Measurements from ENCODE around the gene CC2D1B.
A peak's percentile ranks its signal among the peaks of the same experiment; 100 is the strongest.

Gene CC2D1B

DNA sequence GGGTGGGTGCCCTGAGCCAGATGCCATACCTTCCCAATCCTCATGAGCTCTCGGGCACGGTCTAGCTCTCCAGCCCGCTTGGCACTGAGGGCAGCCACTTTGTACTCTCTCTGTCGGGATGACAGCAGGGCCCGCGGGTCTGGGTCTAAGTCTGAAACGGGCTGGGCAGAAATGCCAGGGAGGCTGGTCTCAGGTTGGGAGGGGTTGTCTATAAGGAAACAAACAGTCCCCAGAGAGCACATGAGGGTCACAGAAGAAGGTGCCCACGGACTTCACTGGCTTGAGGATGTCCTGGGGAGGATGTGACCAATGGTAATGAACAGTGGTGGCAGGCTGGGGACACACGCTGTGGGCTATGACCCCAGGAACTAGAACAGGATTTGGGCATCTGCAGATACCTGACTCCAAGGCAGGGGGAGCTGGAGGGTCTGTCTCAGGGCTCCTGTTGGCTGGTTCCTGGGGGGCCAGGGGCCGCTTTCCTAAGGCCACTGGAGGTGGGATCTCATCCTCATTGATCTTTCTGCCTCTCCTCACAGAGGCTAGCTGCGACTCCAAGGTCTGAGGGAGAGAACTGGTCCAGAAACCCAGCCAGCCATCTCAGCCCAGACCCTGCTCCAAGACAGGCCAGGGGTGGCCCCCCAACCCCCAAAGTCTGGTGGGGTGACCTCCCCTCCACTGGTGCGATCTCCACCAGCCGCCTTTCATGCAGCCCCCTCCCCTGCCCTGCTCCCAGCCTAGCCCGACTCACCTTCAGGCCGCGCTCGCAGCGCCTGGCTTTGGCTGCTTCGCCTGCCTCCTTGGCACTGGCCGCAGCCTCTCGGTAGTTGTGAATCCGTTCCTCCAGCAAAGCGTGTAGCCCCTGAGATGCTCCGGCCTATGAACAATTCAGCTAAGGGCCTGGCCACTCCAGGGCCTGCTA is 6.1 kb downstream of the CC2D1B start:
- no peak for DNase-seq

DNA sequence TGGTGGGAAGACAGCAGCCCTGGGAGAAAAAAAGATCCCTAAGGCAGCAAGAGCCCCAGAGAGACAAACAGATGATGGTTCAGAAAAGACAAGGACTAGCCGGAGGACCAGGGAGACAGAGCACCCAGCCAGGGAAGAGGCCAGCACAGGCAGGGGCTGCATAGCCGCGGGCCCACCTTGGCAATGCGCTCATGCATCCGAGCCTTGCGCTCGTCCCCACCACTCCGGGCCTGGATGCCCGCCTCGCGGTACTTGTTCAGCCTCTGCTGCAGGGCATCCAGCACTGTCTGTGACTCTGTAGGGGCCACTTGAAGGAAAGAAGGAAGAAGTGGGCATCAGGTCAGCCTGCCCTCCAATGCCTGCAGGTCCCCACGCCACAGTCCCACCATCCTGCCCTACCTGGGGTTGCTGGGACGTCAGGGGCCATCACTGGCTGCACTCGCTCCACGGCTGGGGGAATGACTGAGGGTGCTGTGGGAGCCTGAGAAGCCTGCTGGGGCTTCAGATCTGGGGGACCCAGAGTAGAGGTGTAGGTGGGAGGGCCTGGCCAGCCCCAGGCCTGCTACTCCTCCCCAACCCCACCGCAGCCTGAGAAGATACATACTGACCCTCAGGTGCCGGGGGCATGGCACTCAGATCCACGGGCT is 7.0 kb downstream of the CC2D1B start:
- DNase-seq, result no peak

DNA sequence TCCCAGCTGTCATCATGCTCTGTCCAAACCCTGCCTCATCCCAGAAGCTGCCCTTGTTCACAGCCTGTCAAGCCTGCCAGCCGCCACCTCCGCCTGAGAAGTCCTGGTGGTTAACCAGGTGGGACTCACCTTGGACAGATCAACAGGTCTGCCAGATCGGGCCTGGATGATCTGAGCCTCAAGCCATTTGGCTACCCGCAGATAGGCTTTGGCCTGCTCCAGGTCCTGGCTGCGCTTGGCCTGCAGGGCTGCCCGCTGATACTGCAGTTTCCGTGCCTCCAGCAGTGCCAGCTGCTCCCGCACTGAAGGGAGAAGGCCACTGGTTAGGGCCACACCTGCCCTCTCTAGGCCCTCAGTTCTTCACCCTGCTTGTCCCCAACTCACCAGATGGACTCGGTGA is 8.6 kb downstream of the CC2D1B start:
- no peak for DNase-seq

DNA sequence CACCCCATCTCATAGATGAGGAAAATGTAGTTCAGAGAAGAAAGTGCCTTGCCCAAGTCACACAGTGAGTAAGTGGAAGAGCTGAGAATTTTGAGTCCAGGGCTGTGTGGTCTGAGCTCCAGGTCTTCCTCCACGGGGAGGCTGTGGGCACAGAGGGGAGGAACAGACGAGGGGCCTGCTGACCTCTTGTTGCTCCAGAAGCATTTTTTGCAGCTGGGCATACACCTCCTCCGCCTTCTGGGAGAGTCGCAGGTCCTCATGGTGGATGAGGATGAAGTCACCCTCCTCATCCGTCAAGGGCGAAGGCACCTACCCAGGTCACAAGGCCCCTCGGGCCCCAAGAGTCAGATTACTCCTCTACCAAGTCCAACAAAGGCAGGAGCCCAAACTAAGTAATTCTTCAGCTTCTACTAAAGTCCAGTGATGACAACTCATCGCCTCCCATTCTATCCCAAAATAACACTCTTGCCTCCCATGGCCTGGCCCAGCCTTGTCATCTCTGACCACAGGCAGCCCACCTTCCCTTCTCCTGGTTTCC is 9.1 kb downstream of the CC2D1B start:
- DNase-seq, result no peak

DNA sequence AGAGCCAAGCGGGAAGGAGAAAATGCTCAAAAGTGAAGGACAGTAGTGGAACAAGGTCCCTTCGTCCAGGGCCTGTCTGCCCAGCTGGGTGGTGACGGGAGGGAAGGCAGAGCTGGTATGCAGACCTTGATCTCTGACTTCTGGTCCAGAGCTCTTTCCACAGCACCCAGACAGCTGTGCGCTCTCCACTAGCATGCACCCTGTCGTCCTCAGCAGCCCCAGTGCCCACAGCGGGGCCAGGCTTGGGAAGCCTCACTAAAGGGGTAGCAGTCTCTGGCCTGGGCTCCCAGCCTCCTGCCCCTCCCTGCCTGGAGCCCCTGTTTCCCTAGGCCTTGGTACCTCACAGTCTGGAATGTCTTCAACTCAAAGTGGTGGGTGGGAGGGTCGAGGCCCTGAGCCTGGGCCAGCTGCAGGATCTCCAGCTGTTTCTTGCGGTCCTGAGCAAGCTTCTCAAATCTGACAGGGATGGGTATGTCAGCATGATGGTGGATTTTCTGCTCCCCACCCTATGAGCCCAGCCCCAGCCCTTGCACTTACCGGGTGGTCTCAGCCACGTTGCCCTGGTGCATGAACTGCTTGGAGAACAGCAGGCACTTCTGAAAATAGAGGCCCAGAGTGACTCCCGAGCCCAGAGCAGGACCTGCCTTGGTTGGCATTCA is 10.0 kb downstream of the CC2D1B start:
- DNase-seq, result no peak

DNA sequence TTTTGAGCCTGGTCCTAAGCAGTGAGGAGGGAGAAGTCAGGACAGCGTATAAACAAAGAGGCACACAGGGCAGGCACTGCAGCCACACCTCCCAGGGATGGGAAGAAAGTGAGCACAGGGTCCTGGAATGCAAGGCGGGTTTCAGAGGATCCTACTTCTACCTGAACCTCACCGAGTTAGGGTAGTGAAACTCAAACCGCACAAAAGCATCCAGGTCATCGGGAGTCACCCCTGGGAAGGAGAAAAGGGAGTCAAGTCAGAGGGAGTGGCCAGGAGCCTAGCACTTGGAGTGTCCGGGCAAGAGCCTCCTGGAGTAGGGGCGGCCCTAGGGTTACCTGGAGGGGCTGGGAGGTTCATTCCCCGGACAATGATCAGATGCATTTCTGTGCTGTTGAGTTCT is 10.6 kb downstream of the CC2D1B start:
- no peak for DNase-seq

DNA sequence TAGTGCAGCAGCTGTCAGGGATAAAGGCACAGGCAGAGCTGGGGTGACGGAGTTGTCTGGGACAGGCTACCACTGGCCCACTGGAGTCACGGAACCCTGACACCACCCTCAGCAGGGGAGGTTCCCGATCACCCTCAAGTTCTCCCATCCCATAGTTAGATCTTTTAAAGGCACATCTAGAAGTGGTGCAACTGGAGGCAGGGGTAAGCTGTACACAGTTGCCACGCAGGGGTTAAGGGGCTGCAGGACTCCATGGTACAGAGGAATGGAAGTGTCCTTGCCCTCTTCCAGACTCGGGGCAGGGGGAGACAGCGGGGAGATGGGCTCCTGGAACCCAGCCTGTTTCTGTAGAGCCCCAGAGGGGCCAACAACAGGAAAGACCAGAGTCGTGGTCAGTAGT is 13.3 kb downstream of the CC2D1B start:
- no peak for DNase-seq

DNA sequence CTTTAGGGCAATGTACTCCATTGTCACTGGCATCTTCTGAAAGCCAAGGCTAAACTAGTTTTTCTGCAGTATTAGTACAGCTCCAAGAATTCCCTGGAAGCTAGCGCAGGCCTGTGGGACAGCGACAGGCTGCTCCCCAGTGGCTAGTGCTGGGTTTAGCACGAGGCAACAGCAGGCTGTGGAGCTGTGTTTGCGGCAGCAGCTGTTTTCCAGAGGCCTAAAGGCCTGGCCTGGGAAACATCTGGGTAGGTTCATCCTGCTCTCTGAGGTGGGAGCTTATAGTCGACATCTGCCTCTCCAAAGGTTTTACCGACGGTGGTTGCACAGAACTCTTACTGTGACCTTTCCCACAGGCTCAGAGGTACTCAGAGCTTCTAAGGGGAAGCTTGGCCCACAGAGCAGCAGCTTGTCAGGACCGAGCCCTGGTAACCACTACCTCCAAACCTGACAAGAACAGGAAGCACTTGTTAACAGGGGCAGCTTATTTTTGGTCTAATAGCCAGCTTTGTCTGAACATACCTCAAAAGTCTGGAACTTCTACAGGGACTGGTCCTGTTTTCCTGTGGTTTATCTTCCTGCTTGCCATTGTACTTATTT is 17.2 kb downstream of the CC2D1B start:
- DNase-seq, result peak; percentile 49

DNA sequence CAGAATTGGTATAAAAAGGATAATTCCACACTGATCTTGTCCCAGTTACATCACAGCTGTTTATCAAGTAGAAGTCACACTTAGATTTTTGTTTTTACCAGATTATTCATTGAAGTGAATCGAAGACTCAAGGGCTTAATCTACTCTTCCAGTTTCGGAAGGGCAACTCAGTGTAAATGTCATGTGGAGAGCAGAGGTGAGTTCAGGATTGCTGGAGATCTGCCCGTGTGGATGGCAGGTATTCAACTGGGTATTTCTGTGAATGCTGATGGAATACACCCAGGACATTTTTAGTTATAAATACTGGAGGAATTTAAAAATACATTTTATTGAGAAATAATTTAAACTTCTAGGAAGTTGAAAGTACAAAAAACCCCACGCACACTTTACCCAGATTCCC is 19.4 kb downstream of the CC2D1B start:
- DNase-seq, result no peak

DNA sequence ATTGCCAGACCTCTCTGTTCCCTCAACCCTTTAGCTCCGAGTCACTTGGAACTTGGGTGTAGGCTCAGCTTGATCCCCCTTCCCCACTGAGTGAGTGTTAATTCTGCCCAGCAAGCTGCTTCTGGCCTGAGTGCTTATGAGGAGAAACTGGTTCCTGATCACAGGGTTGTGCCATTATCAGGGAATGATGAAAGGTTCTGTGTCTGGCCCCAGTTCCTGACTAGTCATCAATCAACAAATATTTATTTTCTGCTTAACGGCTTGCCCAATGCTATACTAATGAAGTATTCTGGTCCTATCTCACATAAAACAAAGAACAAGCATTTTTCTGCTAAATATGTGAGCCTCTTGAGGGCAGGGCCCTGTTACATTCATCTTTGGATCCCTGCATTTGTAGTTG is 20.8 kb downstream of the CC2D1B start:
- DNase-seq, result no peak

DNA sequence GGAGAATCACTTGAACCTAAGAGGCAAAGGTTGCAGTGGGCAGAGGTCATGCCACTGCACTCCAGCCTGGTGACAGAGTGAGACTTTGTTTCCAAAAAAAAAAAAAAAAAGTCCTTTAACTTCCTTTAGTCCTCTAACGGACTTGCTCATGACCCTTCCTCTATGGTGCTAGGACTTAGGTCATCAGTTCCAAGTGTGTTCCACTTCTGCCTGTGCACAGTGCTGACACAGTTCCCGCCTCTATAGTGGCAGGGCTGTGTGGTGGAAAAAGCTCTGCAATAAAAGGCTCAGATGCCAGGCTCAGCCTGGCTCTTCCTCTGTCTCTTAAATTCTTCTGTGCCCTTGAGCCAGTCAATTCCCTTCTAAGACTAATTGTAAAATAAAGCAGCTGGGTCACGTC is 22.0 kb downstream of the CC2D1B start:
- DNase-seq, result no peak

DNA sequence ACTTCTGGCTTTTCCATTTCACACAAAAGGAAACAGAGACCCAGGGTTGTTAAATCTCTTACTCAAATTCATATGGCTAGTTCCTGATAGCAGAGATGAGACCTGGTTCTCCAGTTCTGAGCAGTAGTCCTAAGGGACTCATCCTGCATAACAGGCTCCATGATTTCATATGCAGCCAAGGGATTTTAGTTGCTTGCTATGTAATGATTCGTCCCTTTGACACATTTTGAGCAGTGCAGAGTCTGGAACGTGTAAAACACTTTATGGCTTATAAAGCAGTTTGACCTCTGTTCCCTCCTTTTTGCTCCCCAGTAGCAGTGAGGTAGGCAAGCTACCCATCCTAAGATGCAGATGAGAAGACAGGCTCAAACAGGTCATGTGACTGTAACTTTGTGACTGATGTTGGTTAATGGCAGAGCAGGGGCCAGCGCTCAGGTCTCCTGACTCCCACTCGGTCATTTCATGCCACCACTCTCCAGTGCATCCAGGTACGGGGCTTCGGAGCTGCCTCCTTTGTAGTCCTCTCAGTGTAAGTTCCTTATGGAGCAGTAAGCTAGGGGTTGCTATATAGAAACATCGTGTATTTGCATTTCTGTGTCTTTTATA is 24.2 kb downstream of the CC2D1B start:
- no peak for DNase-seq

DNA sequence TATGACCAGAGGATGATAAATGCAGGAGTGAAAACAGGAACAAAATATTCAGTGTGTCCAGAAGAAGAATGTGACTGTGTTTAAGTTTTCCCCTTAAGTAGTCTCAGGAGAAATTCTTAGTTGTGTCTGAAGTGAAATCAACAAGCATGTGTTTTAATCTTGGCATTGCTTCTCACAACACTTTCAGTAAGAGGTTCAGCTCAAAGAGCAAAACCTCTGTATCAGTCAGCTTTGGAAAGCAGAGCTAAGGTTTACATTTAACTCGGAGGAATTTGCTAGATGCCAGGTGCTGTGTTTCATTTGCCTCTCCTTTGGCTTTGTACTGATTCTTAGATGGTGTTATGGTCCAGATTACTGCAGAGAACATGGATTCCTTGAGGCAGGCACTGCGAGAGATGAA is 28.6 kb downstream of the CC2D1B start:
- DNase-seq, result no peak

DNA sequence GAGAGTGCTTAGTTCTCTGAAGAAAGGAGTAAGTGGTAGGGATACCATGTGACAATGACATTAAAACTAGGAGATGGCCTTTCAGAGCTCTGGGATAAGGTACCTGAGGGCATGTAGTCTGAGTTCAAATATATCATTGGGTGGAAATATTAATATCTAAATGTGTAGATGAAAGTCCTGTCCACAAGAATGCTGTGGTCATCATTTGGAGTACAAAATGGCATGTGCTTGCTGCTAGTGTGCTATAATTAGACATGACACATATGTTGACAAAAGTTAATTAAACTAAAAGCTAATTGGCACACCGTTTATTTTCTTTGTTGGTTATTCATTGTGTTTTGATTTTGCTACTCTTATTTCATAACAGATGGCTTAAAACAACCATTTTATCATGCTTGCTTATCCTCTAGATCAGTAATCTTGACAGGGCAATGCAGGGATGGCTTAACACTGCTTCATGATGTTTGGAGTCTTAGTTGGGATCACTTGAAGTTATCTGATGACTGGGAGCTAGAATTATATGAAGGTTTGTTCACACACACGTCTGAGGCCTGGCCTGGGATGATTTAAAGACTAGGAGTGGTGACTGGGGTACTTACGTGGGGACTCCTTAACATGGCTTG is 31.0 kb downstream of the CC2D1B start:
- no peak for DNase-seq

DNA sequence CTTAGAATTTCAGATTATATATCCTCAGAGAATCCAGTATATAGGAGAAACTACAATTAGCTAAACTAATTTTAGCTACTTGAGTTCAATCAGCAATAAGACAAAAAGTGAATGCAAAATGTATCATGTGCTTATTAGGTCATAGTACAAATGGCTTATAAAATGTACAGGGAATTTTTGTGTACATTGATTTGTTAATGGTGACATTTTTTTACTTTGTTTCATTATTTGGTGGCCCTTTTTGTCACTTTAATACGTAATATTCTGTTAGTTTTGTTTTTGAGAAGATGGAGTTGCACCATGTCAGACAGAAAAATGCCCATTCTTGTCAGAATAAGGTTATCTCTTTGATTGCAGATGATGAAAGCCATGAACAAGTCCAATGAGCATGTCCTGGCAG is 33.6 kb downstream of the CC2D1B start:
- DNase-seq, result no peak

DNA sequence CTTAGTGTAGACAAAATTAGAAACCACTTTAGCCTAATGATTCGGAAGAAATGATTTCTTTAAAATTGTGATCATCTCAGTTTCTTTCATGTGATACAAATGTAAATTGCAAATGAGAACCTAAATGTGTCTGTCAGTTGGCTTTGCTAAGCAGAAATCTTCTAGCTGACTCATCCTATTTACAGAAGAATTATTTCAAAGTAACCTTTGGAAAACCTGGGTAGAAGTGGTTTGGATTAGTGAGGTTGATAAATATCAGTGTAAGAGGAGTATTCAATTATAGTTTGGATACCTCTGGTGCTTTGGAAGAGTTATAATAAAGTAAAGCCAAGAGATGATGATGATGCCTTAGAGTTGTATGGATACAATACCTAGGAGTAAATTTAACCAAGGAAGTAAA is 37.4 kb downstream of the CC2D1B start:
- no peak for DNase-seq

DNA sequence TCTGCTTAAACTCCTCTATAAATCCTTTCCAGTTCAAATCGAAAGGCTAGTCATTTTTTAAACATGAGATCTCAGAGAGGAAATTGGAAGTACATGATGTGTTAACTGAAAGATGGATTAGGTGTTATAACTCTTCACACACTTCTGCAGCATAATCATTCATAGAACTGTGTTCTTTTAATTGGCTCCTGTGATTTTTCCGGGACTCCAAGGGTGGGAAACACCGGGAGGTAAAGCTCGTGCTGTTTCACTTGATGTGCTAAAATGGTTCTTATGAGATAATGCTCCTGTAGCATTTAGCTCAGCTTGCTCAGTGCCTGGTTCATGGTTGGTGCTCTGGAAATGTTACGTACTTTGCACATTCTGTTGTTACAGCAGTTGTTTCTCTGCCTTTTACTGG is 40.2 kb downstream of the CC2D1B start:
- no peak for DNase-seq

DNA sequence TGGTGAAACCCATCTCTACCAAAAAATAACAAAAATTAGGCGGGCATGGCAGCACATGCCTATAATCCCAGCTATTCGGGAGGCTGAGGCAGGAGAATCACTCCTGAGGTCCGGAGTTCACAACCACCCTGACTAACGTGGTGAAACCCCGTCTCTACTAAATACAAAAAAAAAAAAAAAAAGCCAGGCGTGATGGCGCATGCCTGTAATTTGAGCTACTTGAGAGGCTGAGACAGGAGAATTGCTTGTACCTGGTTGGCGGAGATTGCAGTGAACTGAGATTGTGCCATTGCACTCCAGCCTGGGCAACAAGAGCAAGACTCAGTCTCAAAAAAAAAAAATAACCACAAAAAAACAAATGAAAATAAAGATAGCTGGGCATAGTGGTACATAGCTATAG is 42.3 kb downstream of the CC2D1B start:
- no peak for DNase-seq

DNA sequence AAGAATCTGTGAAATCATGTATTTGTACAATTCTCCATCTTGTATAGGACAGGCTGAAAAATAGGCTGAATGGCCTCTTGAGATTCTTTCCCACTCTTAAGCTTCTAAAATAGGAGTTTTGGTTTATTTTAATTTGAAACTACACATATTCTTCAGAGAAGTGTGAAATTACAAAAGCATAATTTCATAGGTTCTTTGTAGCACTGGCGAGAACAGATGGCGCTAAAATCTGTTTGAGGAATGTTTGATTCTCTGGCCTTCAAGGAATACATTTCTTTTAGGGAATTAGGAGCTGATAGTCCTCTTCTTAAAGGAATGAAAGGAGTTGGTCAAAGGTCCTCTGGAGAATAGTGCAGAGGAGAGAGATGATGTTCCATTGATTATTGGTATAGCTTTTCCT is 44.9 kb downstream of the CC2D1B start:
- DNase-seq, result no peak

DNA sequence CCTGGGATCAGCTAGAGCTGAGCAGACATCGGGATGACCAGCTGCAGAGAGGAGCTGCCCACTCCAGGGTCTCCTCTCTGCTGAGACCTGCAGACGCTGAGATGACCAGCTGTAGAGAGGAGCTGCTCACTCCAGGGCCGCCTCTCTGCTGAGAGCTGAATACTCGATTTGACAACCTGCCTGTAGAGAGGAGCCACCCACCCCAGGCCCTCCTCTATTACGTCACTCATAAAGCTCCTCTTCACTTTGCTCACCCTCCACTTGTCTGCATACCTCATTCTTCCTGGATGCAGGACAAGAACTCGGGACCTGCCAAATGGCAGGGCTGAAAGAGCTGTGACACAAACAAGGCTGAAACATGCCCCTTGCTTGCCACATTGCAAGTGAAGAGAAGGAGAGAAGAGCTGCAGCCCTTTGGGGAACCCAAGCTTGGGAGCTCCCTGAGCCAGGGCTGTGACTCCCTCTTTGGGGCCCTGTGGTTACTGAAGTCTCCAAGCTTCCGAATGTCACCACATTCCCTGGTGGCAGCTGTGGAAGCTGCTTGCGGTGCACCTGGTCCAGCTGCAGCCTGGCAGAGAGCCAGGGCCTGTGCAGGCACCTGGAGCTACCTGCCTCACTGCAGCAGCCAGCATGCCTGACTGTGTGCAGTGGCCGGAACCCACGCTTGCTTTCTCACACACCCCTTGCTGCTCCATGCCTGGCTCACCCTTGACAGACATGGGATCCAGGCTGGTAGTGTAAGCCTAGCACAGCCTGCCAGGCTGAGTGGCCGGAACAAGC is 59.6 kb downstream of the CC2D1B start:
- no peak for DNase-seq

DNA sequence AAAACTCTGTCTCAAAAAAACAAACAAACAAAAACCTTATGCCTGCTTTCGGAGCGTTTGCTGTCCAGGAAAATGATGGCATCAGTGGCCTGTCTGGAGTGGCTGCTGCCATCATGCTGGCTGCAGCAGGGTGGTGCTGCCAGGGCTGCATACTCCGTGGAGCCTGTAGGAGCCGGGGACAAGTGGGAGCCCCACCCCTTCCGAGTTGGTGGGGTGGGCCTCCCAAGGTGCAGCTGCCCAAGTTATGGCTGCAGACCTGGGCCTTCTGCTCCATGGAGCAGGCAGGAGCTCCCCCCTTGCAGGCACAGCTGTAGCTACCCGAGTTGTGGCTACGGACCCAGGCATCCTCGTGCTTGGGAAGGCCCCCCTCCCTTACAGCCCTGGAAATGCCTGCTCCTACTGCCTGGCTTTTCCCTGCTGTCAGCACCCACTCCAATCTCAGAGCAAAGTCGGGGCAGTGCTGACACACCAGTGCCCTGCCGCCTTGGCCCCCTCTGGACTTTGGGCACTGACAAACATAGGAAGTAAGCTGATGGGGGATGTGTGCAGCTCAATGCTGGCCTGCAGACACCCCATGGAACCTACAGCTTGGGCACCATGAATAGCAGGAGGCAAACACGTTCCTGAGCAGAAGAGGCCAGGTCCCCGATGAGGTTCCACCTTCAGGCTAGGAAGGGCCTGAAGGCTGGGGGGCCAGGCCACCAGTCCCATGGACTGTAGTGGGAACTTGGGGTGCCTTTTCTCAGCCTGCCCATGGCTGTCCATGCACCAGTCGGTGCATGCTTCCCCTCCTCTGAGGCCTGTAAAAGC is 60.4 kb downstream of the CC2D1B start:
- no peak for DNase-seq

Data from midbrain (tissue), 1 donor.